Endothelial cell of umbilical vein (primary cell): ENCODE results near the gene RBKS. TPM values are rescaled to one million over a fixed set of nuclear protein-coding genes. Genes with fewer than 3 reads are reported as not detected.
A peak's percentile ranks its signal among the peaks of the same experiment; 100 is the strongest.

ENCODE experiments used
- BruUV-seq: library from RNA; stranded (reverse); fragments of 400-500 nt; replicated peaks from 2 replicates; lab custom pipeline; 2021; lab: Mats Ljungman, UMichigan
- CTCF ChIA-PET: fragments of 300-600, 350-600 bp; sonication (Branson Sonifier 250); formaldehyde crosslinking; loops from one replicate; lab custom pipeline; 2021; ENCODE audit warnings: antibody characterized with exemption, inconsistent platforms; lab: Charles Lee
- POLR2A ChIA-PET: fragments of 300-600, 350-600 bp; sonication (Branson Sonifier 250); formaldehyde crosslinking; loops from one replicate; lab custom pipeline; 2021; ENCODE audit warnings: antibody characterized with exemption, inconsistent platforms; lab: Charles Lee
- DNase-seq: peaks from one replicate; pipeline ENCODE4 v3.0.0-alpha.2; 2011; ENCODE audit warnings: low read depth, low spot score
- FAIRE-seq: peaks from 2 replicates; lab custom pipeline; 2011; peaks lifted over from hg19 to GRCh38; lab: Jason Lieb, UNC
- H2AFZ ChIP-seq: 2 replicates; pipeline ENCODE4 v1.6.0; 2012; ENCODE audit warnings: low read depth, low read length, control low read depth, inconsistent platforms
- H3K27ac ChIP-seq: 2 replicates; pipeline ENCODE4 v1.5.1; 2011; ENCODE audit warnings: low read depth, mild to moderate bottlenecking, control low read depth, low read length, moderate library complexity; ENCODE audit not compliant: insufficient read depth
- H3K27me3 ChIP-seq, 2 experiments: 2 replicates each; pipeline versions ENCODE4 v1.6.0 to v1.6.1; 2011; ENCODE audit warnings: low read length in 2 of 2, mixed read lengths in 1 of 2; ENCODE audit not compliant: control insufficient read depth in 2 of 2, insufficient read depth in 2 of 2
- H3K36me3 ChIP-seq, 2 experiments: 2 replicates in 1 of 2; 3 replicates in 1 of 2; pipeline ENCODE4 v1.5.1; 2011; ENCODE audit warnings: low read length in 2 of 2, mild to moderate bottlenecking in 1 of 2, moderate library complexity in 1 of 2; ENCODE audit not compliant: control insufficient read depth in 2 of 2, insufficient read depth in 2 of 2; ENCODE audit errors: extremely low read depth in 1 of 2
- H3K4me1 ChIP-seq: 3 replicates; pipeline ENCODE4 v1.5.1; 2011; ENCODE audit warnings: mild to moderate bottlenecking, low read length; ENCODE audit not compliant: control insufficient read depth, insufficient read depth; ENCODE audit errors: extremely low read depth
- H3K4me2 ChIP-seq: 2 replicates; pipeline ENCODE4 v1.6.1; 2011; ENCODE audit warnings: low read length, control low read depth, mixed read lengths; ENCODE audit not compliant: insufficient read depth
- H3K4me3 ChIP-seq, 3 experiments: fragments of 200-600 bp in 1 of 3; sonication (generic), shearing (Covaris generic) in 1 of 3; replicated peaks in 1 of 3; 2 replicates each; pipeline ENCODE4 v1.5.1; 2011 to 2016; ENCODE audit warnings: control low read depth in 3 of 3, low read length in 3 of 3, mild to moderate bottlenecking in 2 of 3, inconsistent platforms in 1 of 3, low read depth in 1 of 3, moderate library complexity in 1 of 3; ENCODE audit not compliant: insufficient read depth in 1 of 3
- H3K79me2 ChIP-seq: 2 replicates; pipeline ENCODE4 v1.6.0; 2012; ENCODE audit warnings: low read length, inconsistent platforms; ENCODE audit not compliant: control insufficient read depth, insufficient read depth
- H3K9ac ChIP-seq: replicated peaks from 2 replicates; pipeline ENCODE3; 2011; ENCODE audit warnings: low read length, control low read depth; ENCODE audit not compliant: insufficient read depth; ENCODE audit errors: extremely low read depth
- H3K9me1 ChIP-seq: replicated peaks from 3 replicates; pipeline ENCODE4 v1.6.0; 2011; ENCODE audit warnings: mild to moderate bottlenecking, low read length; ENCODE audit not compliant: control insufficient read depth, insufficient read depth; ENCODE audit errors: extremely low read depth
- H3K9me3 ChIP-seq: replicated peaks from 2 replicates; pipeline ENCODE4 v1.5.1; 2012; ENCODE audit warnings: low read length, inconsistent platforms; ENCODE audit not compliant: control insufficient read depth, insufficient read depth
- H4K20me1 ChIP-seq: replicated peaks from 2 replicates; pipeline ENCODE3; 2011; ENCODE audit warnings: mild to moderate bottlenecking, low read length; ENCODE audit not compliant: control insufficient read depth, insufficient read depth; ENCODE audit errors: extremely low read depth
- CTCF ChIP-seq, 2 donors: IDR thresholded peaks; 1 replicate in 1 of 2; 2 replicates in 1 of 2; pipeline ENCODE4 v1.5.1; 2011; ENCODE audit warnings: low read length in 2 of 2, mild to moderate bottlenecking in 2 of 2, moderate library complexity in 2 of 2, control low read depth in 1 of 2, inconsistent platforms in 1 of 2, low read depth in 1 of 2; ENCODE audit not compliant: insufficient read depth in 1 of 2; ENCODE audit errors: extremely low read depth in 1 of 2
- EZH2 ChIP-seq: IDR thresholded peaks from 2 replicates; pipeline ENCODE4 v1.6.1; 2012; ENCODE audit warnings: borderline replicate concordance, low read depth, mild to moderate bottlenecking, moderate library complexity, low read length, inconsistent platforms; ENCODE audit not compliant: severe bottlenecking
- FOS ChIP-seq: IDR thresholded peaks from 2 replicates; pipeline ENCODE4 v1.6.1; 2011; ENCODE audit warnings: mild to moderate bottlenecking, low read length, moderate library complexity, borderline replicate concordance; ENCODE audit not compliant: insufficient read depth
- GATA2 ChIP-seq: IDR thresholded peaks from 2 replicates; pipeline ENCODE4 v1.7.0; 2011; ENCODE audit warnings: low read depth, mild to moderate bottlenecking, moderate library complexity, mixed read lengths, low read length; ENCODE audit not compliant: insufficient read length, insufficient read depth
- JUN ChIP-seq: IDR thresholded peaks from 2 replicates; pipeline ENCODE4 v1.6.1; 2011; ENCODE audit warnings: borderline replicate concordance, low read depth; ENCODE audit not compliant: insufficient read length, insufficient read depth
- MYC ChIP-seq: IDR thresholded peaks from one replicate; pipeline ENCODE4 v1.6.1; 2011; ENCODE audit warnings: mild to moderate bottlenecking, low read depth, low read length
- POLR2A ChIP-seq: IDR thresholded peaks from 2 replicates; pipeline ENCODE4 v1.6.1; 2012; ENCODE audit warnings: low read depth, mild to moderate bottlenecking, control low read depth, low read length
- POLR2AphosphoS5 ChIP-seq: IDR thresholded peaks from 2 replicates; pipeline ENCODE4 v1.6.1; 2012; ENCODE audit warnings: low read depth, mild to moderate bottlenecking, control low read depth, low read length, moderate library complexity; ENCODE audit not compliant: insufficient read depth
- dilution Hi-C: fragments of 300-500 bp; cut with MboI; formaldehyde crosslinking; loops from one replicate; pipeline ENCODE4 v1.15.0; 2019; ENCODE audit warnings: low sequenced_read_pairs; ENCODE audit not compliant: extremely low pct_ligation_motif_present
- intact Hi-C: fragments of 100-400 bp; cut with micrococcal nuclease; formaldehyde crosslinking; loops from one replicate; pipeline ENCODE4 v1.10.0; 2022
- polyA plus RNA-seq, 4 experiments: library from polyadenylated mRNA; depleted of rRNA in 3 of 4; stranded (reverse) in 3 of 4; unstranded in 1 of 4; fragments of >200 nt; gene quantifications; 2 replicates each; pipeline versions ENCODE4 v1.2.1 to v1.2.3, GENCODE V29; 2011 to 2012; ENCODE audit warnings: missing spikeins in 1 of 4
- total RNA-seq: library from RNA; stranded (reverse); gene quantifications from 2 replicates; pipeline ENCODE4 v1.2.3, GENCODE V29; 2021
- TF ChIP-seq, protein P1 (sequence below): IDR thresholded peaks from 2 replicates; pipeline ENCODE4 v1.6.1; 2011; ENCODE audit not compliant: insufficient read depth, insufficient read length

Gene RBKS
- total and polyA plus RNA-seq, 2 donors (not counting 3 experiments of a cell fraction or from before 2014, with no cell fraction given), result 0.64 to 1.8 TPM

- Histone ChIP-seq H3K9me3 (no peaks in the 10 kb centered on the region), H3K9me1 (no peaks in the 10 kb centered on the region), H4K20me1 (no peaks in the 10 kb centered on the region), H3K4me3 (no peak overlapping the region), H3K27ac (no peak overlapping the region), H3K36me3 (no peaks in the 10 kb centered on the region), H3K27me3 (no peaks in the 10 kb centered on the region), H3K4me2 (no peak overlapping the region), H3K79me2 (no peaks in the 10 kb centered on the region), H3K9ac (no peak overlapping the region), H3K4me1 (no peaks in the 10 kb centered on the region), H2AFZ (peak overlapping the region; percentile 39)
- intact Hi-C loops, result no loop called here
- FAIRE-seq, result no peak
- no peak for TF ChIP-seq POLR2AphosphoS5
- no peak for TF ChIP-seq GATA2
- no peak for TF ChIP-seq FOS
- TF ChIP-seq CTCF (IDR thresholded peaks at IDR 0.05; ENCODE audit: extremely low read depth in 1 of 2, insufficient read depth in 1 of 2, low read depth in 1 of 2, low read length in 2 of 2), result no peak
- no peak for TF ChIP-seq MYC
- TF ChIP-seq, protein P1, sequence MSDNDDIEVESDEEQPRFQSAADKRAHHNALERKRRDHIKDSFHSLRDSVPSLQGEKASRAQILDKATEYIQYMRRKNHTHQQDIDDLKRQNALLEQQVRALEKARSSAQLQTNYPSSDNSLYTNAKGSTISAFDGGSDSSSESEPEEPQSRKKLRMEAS, result no peak
- TF ChIP-seq JUN, result no peak
- TF ChIP-seq POLR2A, result no peak
- TF ChIP-seq EZH2, result no peak
- DNase-seq, result no peak
- CTCF ChIA-PET, result no interaction called here
- POLR2A ChIA-PET, result no interaction called here
- BruUV-seq, result no TSS peak
- dilution Hi-C loops, result no loop called here
Measured at GRCh38 chr2:27863146-27863545, 27.0 kb downstream of the RBKS start.
